Right lobe of liver (tissue), 6 donors: ENCODE measurements around the gene ANAPC5. TPM values are rescaled to one million over a fixed set of nuclear protein-coding genes. Genes with fewer than 3 reads are reported as not detected.

ENCODE experiments used
- ATAC-seq, 4 donors: fragments of 200-7000 bp; cut with Tn5 transposase; one replicate each; pipeline ENCODE4 v1.9.1; 2020; ENCODE audit warnings: mild to moderate bottlenecking in 4 of 4, moderate library complexity in 4 of 4
- DNase-seq, 3 donors: peaks; one replicate each; pipeline ENCODE4 v3.0.0-alpha.2; 2020
- H3K27ac ChIP-seq, 3 donors: fragments of 200-600 bp; one replicate each; pipeline ENCODE4 v1.8.0; 2022
- H3K27me3 ChIP-seq, 2 donors: fragments of 200-600 bp; one replicate each; pipeline ENCODE4 v1.8.0; 2022
- H3K36me3 ChIP-seq, 4 donors: fragments of 200-600 bp; sonication (generic) in 1 of 4; one replicate each; pipeline versions ENCODE4 v1.5.1 to v1.8.0; 2017 to 2022; ENCODE audit warnings: control low read depth in 1 of 4
- H3K4me1 ChIP-seq, 4 donors: fragments of 200-600 bp; sonication (generic) in 1 of 4; one replicate each; pipeline versions ENCODE4 v1.5.1 to v1.8.0; 2017 to 2022; ENCODE audit warnings: control low read depth in 1 of 4
- H3K4me3 ChIP-seq, 3 donors: fragments of 200-600 bp; one replicate each; pipeline ENCODE4 v1.8.0; 2022
- H3K9me3 ChIP-seq, 4 donors: fragments of 200-600 bp; sonication (generic) in 1 of 4; one replicate each; pipeline versions ENCODE4 v1.5.1 to v1.8.0; 2017 to 2022; ENCODE audit warnings: control low read depth in 1 of 4
- POLR2A ChIP-seq: fragments of 450-650 bp; IDR thresholded peaks from one replicate; pipeline ENCODE4 v1.6.1; 2017; ENCODE audit warnings: antibody characterized with exemption, mild to moderate bottlenecking
- WGBS: methylation state at CpG from one replicate; pipeline ENCODE4 v1.1.6; 2018; ENCODE audit warnings: low coverage, low lambda C conversion rate; ENCODE audit not compliant: insufficient coverage; ENCODE audit errors: missing lambda C conversion rate; 5-methylcytosine and 5-hydroxymethylcytosine counted together
- intact Hi-C, 2 donors: fragments of 100-400 bp; cut with DNase I; formaldehyde crosslinking; loops; one replicate each; pipeline versions ENCODE4 v1.11.2 to v1.14.1; 2022
- total RNA-seq, 6 experiments: library from RNA; depleted of rRNA in 2 of 6; stranded (reverse); fragments of >200 nt in 2 of 6; fragmentation: NEBNext Ultra II Directional in 3 of 6; extraction: Animal tissue kit (Norgen Biotek cat#: 25700) in 3 of 6; gene quantifications; one replicate each; pipeline versions ENCODE4 v1.1.0 to v1.2.4, GENCODE V29; 2016 to 2023
- TF ChIP-seq, protein P1 (sequence below), 4 donors: fragments of 200-600 bp in 3 of 4; fragments of 450-650 bp in 1 of 4; IDR thresholded peaks; one replicate each; pipeline versions ENCODE4 v1.5.1 to v1.8.0; 2016 to 2022; ENCODE audit warnings: antibody characterized with exemption in 4 of 4, mild to moderate bottlenecking in 2 of 4
- donor health status: DM: no; HTN: yes; CAD: no.
- donor health status: DM: no; HTN: no; CAD: no.
- donor health status: DM: no; HTN: no; CAD: no.
- donor health status: DM: no; HTN: yes; CAD: no.
- donor health status: DM: no; HTN: yes; CAD: no.

Gene ANAPC5
- total RNA-seq, 6 experiments from 2014 or later, result 40.7 to 68.8 (median 49.8) TPM

DNA sequence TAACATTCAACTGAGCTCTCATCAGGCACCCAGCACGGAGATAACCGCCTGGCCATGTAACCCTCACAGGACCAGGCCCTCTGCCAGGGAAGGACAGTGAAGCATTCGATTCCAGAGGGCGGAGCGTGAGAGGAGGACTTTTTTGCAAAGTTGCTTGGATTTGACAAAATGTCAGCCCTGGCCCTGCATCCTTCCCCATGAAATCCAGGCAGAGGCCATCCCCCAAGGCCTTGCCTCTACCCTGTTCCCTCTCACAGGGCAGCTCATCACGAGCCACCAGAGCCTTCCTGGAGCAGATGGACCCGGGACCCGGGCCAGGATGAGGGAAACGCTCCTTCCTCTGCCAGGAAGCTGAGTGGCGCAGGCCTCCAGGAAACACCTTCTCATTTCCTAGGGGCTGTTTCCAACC, 72.7 kb downstream of the ANAPC5 start:
- Histone ChIP-seq H3K27me3 (no peaks in the 10 kb centered on the region), H3K27ac (peak overlapping the region in 2 of 3 donors; percentile 36 to 43), H3K4me3 (no peak overlapping the region), H3K9me3 (no peaks in the 10 kb centered on the region), H3K4me1 (peaks cover 0 to 26% (median 13%) of the 10 kb centered on the region in 4 donors), H3K36me3 (peaks cover 0 to 14% (median 0%) of the 10 kb centered on the region in 4 donors)
- WGBS, result 49% methylated on average over 9 of the region's 10 CpGs
- ATAC-seq (peak; percentile 70 to 80 (median 71)), DNase-seq (peak in 2 of 3 donors; percentile 64 to 74)
- TF ChIP-seq, protein P1, sequence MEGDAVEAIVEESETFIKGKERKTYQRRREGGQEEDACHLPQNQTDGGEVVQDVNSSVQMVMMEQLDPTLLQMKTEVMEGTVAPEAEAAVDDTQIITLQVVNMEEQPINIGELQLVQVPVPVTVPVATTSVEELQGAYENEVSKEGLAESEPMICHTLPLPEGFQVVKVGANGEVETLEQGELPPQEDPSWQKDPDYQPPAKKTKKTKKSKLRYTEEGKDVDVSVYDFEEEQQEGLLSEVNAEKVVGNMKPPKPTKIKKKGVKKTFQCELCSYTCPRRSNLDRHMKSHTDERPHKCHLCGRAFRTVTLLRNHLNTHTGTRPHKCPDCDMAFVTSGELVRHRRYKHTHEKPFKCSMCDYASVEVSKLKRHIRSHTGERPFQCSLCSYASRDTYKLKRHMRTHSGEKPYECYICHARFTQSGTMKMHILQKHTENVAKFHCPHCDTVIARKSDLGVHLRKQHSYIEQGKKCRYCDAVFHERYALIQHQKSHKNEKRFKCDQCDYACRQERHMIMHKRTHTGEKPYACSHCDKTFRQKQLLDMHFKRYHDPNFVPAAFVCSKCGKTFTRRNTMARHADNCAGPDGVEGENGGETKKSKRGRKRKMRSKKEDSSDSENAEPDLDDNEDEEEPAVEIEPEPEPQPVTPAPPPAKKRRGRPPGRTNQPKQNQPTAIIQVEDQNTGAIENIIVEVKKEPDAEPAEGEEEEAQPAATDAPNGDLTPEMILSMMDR (IDR thresholded peaks at IDR 0.05), result no peak
- TF ChIP-seq POLR2A, result no peak
- intact Hi-C loops, result no loop called here

DNA sequence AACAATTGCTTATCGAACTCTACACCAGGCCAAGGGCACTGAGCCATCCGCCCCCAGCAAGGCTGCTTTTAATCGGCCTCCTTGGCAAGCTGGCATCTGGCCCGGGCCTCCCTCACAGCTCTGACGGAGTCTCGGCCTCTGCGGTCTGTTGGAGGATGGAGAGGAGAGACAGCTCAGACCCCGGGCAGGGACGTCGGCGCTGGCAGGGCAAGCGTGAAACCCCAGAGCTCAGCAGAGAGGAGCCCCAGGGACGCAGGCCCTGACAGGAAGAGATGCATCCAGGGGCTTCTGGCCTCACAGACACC, 73.2 kb downstream of the ANAPC5 start:
- peaks cover 0 to 19% (median 2%) of the 10 kb centered on the region in 4 donors for H3K36me3 ChIP-seq
- peaks cover 0 to 21% (median 12%) of the 10 kb centered on the region in 4 donors for H3K4me1 ChIP-seq
- intact Hi-C loops, result no loop called here
- H3K27ac ChIP-seq, result peak overlapping the region; percentile 4 to 43 (median 36)
- 65% methylated on average over 4 of the region's 13 CpGs for WGBS
- no peak overlapping the region for H3K4me3 ChIP-seq
- ATAC-seq (peak; percentile 17 to 41 (median 30)), DNase-seq (peak in 1 of 3 donors; percentile 39)
- TF ChIP-seq, protein P1 (IDR thresholded peaks at IDR 0.05), result no peak
- no peak for TF ChIP-seq POLR2A
- no peaks in the 10 kb centered on the region for H3K9me3 ChIP-seq
- H3K27me3 ChIP-seq, result no peaks in the 10 kb centered on the region

DNA sequence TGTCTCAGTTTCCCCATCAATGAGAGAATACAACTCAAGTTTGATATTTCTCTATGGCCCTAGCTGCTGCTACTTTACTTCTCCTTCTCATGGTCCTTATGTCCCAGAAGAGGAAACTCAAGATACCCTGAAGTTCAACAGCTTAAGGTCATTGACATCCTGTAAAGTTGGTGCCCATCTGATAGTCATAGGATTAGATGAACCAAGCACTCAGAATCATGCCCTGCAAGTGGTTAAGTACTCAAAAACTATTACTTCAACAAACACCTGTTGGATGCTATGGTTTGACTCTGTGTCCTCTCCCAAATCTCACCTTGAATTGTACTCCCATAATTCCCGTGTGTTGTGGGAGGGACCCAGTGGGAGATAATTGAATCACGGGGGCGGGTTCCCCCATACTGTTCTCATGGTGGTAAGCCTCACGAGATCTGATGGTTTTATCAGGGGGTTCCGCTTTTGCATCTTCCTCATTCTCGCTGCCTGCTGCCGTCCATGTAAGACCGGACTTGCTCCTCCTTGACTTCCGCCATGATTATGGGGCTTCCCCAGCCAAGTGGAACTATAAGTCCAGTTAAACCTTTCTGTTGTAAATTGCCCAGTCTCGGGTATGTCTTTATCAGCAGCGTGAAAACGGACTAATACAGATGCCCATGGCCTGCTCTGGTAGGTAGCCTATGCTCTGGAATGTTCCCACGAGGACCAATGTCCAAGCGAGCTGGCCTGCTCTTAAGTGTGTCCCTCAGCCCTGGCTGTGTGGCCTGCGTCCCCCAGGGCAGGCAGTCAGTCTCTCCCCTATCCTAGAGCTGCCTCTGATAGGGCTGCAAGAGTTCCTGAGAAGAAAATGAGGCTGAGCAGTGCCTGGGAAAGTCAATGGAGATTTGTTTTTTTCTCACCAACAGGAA, 73.8 kb downstream of the ANAPC5 start:
- intact Hi-C loops, result no loop called here
- ATAC-seq, result peak; percentile 13 to 53 (median 38)
- no peak for TF ChIP-seq POLR2A
- TF ChIP-seq, protein P1 (IDR thresholded peaks at IDR 0.05), result no peak
- Histone ChIP-seq H3K4me1 (peaks cover 0 to 18% (median 12%) of the 10 kb centered on the region in 4 donors), H3K9me3 (no peaks in the 10 kb centered on the region), H3K27me3 (no peaks in the 10 kb centered on the region), H3K4me3 (no peak overlapping the region), H3K27ac (peak overlapping the region; percentile 4 to 43 (median 36)), H3K36me3 (peaks cover 0 to 23% (median 4%) of the 10 kb centered on the region in 4 donors)
- 70% methylated on average over 4 of the region's 15 CpGs for WGBS
- DNase-seq, result no peak

DNA sequence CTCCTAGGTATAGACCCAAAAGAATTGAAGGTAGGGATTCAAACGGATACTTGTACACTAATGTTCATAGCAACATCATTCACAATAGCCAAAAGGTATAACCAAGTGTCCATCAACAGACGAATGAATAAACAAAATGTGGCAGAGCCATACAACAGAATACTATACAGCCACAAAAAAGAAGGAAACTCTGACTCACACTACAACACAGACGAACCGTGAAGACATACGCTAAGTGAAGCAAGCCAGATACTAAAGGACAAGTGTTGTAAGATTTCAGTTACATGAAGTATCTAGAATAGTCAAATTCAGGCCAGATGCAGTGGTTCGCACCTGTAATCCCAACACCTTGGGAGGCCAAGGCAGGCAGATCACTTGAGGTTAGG, 74.8 kb downstream of the ANAPC5 start:
- Histone ChIP-seq H3K27me3 (no peaks in the 10 kb centered on the region), H3K4me3 (no peak overlapping the region), H3K27ac (no peak overlapping the region), H3K4me1 (peaks cover 0 to 18% (median 12%) of the 10 kb centered on the region in 4 donors), H3K9me3 (no peaks in the 10 kb centered on the region), H3K36me3 (peaks cover 0 to 19% (median 5%) of the 10 kb centered on the region in 4 donors)
- intact Hi-C loops, result no loop called here
- ATAC-seq (no peak), DNase-seq (no peak)
- 67% methylated on average over 6 of the region's 6 CpGs for WGBS
- no peak for TF ChIP-seq POLR2A
- TF ChIP-seq, protein P1 (IDR thresholded peaks at IDR 0.05), result no peak
